ENCODE results near the gene SHISA7. TPM values are rescaled to one million over a fixed set of nuclear protein-coding genes. Genes with fewer than 3 reads are reported as not detected.
"Not testable (repeated sequence)": the region's sequence is repeated elsewhere in the genome, so short reads cannot be mapped to it uniquely, and the experiment has no call there.

The SHISA7 gene
- polyA plus RNA-seq, 3 donors = 0.01 TPM; not detected in 2

DNA sequence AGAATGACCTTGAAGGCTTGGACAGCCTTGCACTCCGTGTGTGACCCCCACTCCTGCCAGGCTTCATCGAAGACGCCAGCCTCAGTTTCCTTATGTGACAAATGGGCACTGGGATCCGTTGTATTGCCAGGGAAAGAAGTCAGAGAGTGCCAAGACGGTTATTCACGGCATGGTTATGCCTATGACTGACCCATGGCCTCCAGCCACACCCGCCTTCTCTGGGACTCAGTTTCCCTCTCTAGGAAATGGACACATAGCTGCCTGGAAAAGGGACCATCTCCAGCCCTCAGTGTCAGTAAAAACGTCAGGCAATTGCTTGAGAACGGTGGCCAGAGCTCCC, 34.6 kb downstream of the SHISA7 start:
- Histone ChIP-seq H3K27ac (ENCODE audit: low read depth in 1 of 2, low read length in 2 of 2) (peak overlapping the region; percentile 95 to 96), H3K4me2 (replicated peaks; ENCODE audit: extremely low read depth, low read length, poor library complexity, severe bottlenecking) (peak overlapping the region; percentile 75), H3K79me2 (ENCODE audit: insufficient read depth, low read length) (peaks cover 40% of the 10 kb centered on the region), H3K9me3 (replicated peaks in 1 of 2; ENCODE audit: control insufficient read depth in 1 of 2, insufficient read depth in 1 of 2, low read length in 2 of 2) (no peaks in the 10 kb centered on the region), H4K20me1 (ENCODE audit: insufficient read depth, low read length) (peaks cover 14% of the 10 kb centered on the region), H3K4me1 (ENCODE audit: control insufficient read depth in 1 of 2, insufficient read depth in 2 of 2, low read length in 2 of 2) (peaks cover 22 to 31% of the 10 kb centered on the region in 2 donors), H3K36me3 (replicated peaks in 1 of 2; ENCODE audit: control insufficient read depth in 1 of 2, insufficient read depth in 2 of 2, low read length in 2 of 2) (peaks cover 5 to 13% of the 10 kb centered on the region in 2 donors), H3K4me3 (replicated peaks in 1 of 3; ENCODE audit: low read depth in 2 of 3, low read length in 3 of 3) (peak overlapping the region; percentile 32 to 70 (median 37)), H2AFZ (ENCODE audit: insufficient read depth, low read depth, low read length, poor library complexity, severe bottlenecking) (peak overlapping the region; percentile 85), H3K27me3 (ENCODE audit: control insufficient read depth in 2 of 2, insufficient read depth in 2 of 2, low read length in 2 of 2) (no peaks in the 10 kb centered on the region), H3K9ac (ENCODE audit: insufficient read depth, low read length, poor library complexity, severe bottlenecking) (peak overlapping the region; percentile 90)
- intact Hi-C loops (cut with micrococcal nuclease) = loop anchor here in 1 of 2 donors (2.0 to 10.0 kb wide), 2 partner anchors 52 to 196 kb away; partner anchors contain the start of genes ISOC2, ZNF524 and ZNF865
- peaks cover 22% of the 10 kb centered on the region for H3K4me1 Mint-ChIP-seq
- peaks cover 19 to 29% of the 10 kb centered on the region in 2 donors for H3K36me3 Mint-ChIP-seq
- peaks cover 0 to 12% (median 2%) of the 10 kb centered on the region in 7 donors for H3K9me3 Mint-ChIP-seq
- H3K27ac Mint-ChIP-seq = peak overlapping the region; percentile 96 to 98 (median 97)
- H3K27me3 Mint-ChIP-seq (ENCODE audit: low read depth in 3 of 3) = peaks cover 3 to 6% (median 4%) of the 10 kb centered on the region in 3 donors
- WGBS (ENCODE audit: insufficient coverage) = 69% methylated on average over 7 of the region's 9 CpGs
- TF ChIP-seq, protein P1, sequence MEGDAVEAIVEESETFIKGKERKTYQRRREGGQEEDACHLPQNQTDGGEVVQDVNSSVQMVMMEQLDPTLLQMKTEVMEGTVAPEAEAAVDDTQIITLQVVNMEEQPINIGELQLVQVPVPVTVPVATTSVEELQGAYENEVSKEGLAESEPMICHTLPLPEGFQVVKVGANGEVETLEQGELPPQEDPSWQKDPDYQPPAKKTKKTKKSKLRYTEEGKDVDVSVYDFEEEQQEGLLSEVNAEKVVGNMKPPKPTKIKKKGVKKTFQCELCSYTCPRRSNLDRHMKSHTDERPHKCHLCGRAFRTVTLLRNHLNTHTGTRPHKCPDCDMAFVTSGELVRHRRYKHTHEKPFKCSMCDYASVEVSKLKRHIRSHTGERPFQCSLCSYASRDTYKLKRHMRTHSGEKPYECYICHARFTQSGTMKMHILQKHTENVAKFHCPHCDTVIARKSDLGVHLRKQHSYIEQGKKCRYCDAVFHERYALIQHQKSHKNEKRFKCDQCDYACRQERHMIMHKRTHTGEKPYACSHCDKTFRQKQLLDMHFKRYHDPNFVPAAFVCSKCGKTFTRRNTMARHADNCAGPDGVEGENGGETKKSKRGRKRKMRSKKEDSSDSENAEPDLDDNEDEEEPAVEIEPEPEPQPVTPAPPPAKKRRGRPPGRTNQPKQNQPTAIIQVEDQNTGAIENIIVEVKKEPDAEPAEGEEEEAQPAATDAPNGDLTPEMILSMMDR (IDR thresholded peaks at IDR 0.05) = no peak
- no peak for DNase-seq
- peak overlapping the region; percentile 84 to 91 for H3K4me3 Mint-ChIP-seq

GRCh38 chr19:55407800-55408532, 35.1 kb downstream of the SHISA7 start:
- H3K4me1 ChIP-seq (ENCODE audit: control insufficient read depth in 1 of 2, insufficient read depth in 2 of 2, low read length in 2 of 2) = peaks cover 22 to 31% of the 10 kb centered on the region in 2 donors
- peak overlapping the region; percentile 85 for H2AFZ ChIP-seq (ENCODE audit: insufficient read depth, low read depth, low read length, poor library complexity, severe bottlenecking)
- TF ChIP-seq, protein P1 (IDR thresholded peaks at IDR 0.05) = no peak
- H3K9ac ChIP-seq (ENCODE audit: insufficient read depth, low read length, poor library complexity, severe bottlenecking) = peak overlapping the region; percentile 90
- intact Hi-C loops (cut with micrococcal nuclease) = loop anchor here (1.0 to 10.0 kb wide), 4 partner anchors 21 to 197 kb away; partner anchors contain the start of genes ISOC2 (in 1 of the 2), ZNF524 (in 1 of the 2) and ZNF865 (in 1 of the 2)
- H3K9me3 ChIP-seq (replicated peaks in 1 of 2; ENCODE audit: control insufficient read depth in 1 of 2, insufficient read depth in 1 of 2, low read length in 2 of 2) = no peaks in the 10 kb centered on the region
- peak overlapping the region; percentile 95 to 96 for H3K27ac ChIP-seq (ENCODE audit: low read depth in 1 of 2, low read length in 2 of 2)
- H3K4me1 Mint-ChIP-seq = peaks cover 26% of the 10 kb centered on the region
- H3K4me3 Mint-ChIP-seq = peak overlapping the region; percentile 84 to 91
- peak; percentile 99 to 100 (median 100) for DNase-seq
- peaks cover 45% of the 10 kb centered on the region for H3K79me2 ChIP-seq (ENCODE audit: insufficient read depth, low read length)
- no peaks in the 10 kb centered on the region for H3K27me3 ChIP-seq (ENCODE audit: control insufficient read depth in 2 of 2, insufficient read depth in 2 of 2, low read length in 2 of 2)
- peaks cover 9 to 19% of the 10 kb centered on the region in 2 donors for H3K36me3 ChIP-seq (replicated peaks in 1 of 2; ENCODE audit: control insufficient read depth in 1 of 2, insufficient read depth in 2 of 2, low read length in 2 of 2)
- H3K4me3 ChIP-seq (replicated peaks in 1 of 3; ENCODE audit: low read depth in 2 of 3, low read length in 3 of 3) = peak overlapping the region; percentile 32 to 86 (median 37)
- peaks cover 23 to 34% of the 10 kb centered on the region in 2 donors for H3K36me3 Mint-ChIP-seq
- peaks cover 0 to 12% (median 2%) of the 10 kb centered on the region in 7 donors for H3K9me3 Mint-ChIP-seq
- H3K27ac Mint-ChIP-seq = peak overlapping the region; percentile 96 to 98 (median 97)
- WGBS (ENCODE audit: insufficient coverage) = 0% methylated on average over 70 of the region's 72 CpGs
- H4K20me1 ChIP-seq (ENCODE audit: insufficient read depth, low read length) = peaks cover 18% of the 10 kb centered on the region
- peaks cover 3 to 6% (median 4%) of the 10 kb centered on the region in 3 donors for H3K27me3 Mint-ChIP-seq (ENCODE audit: low read depth in 3 of 3)
- H3K4me2 ChIP-seq (replicated peaks; ENCODE audit: extremely low read depth, low read length, poor library complexity, severe bottlenecking) = peak overlapping the region; percentile 81

DNA sequence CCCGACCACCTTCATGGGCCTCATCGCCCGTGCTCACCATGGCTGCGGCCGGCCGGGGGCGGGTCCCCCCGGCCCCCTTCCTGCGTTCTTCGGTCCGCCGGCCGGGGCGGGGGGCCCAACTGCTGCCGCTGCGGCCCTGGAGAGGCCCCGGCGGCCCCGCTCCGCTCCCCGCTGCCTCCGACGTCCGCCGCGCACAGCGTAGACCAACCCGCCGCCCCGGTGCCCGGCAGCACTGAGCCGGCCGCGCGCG, 35.6 kb downstream of the SHISA7 start, which contains the start of gene UBE2S:
UBE2S (minus strand) TSS at position 239 of the 250 bp plus-strand sequence; CDS start at position 40, 199 bp downstream.
- not testable (repeated sequence) for H3K9me3 ChIP-seq (replicated peaks in 1 of 2; ENCODE audit: control insufficient read depth in 1 of 2, insufficient read depth in 1 of 2, low read length in 2 of 2); H3K27me3 ChIP-seq (ENCODE audit: control insufficient read depth in 2 of 2, insufficient read depth in 2 of 2, low read length in 2 of 2); DNase-seq; H3K27me3 Mint-ChIP-seq (ENCODE audit: low read depth in 3 of 3)
- WGBS (ENCODE audit: insufficient coverage) = under 1% methylated on average over 36 of the region's 36 CpGs
- Mint-ChIP-seq H3K4me1 (peaks cover 29% of the 10 kb centered on the region), H3K27ac (peak within 1 kb of the TSS; percentile 96 to 98 (median 97)), H3K36me3 (peaks cover 28 to 39% of the 10 kb centered on the region in 2 donors), H3K9me3 (peaks cover 0 to 12% (median 2%) of the 10 kb centered on the region in 7 donors), H3K4me3 (peak within 1 kb of the TSS; percentile 84 to 91)
- H3K36me3 ChIP-seq (replicated peaks in 1 of 2; ENCODE audit: control insufficient read depth in 1 of 2, insufficient read depth in 2 of 2, low read length in 2 of 2) = peaks cover 14 to 24% of the 10 kb centered on the region in 2 donors
- H3K4me1 ChIP-seq (ENCODE audit: control insufficient read depth in 1 of 2, insufficient read depth in 2 of 2, low read length in 2 of 2) = peaks cover 22 to 31% of the 10 kb centered on the region in 2 donors
- H3K4me2 ChIP-seq (replicated peaks; ENCODE audit: extremely low read depth, low read length, poor library complexity, severe bottlenecking) = peak within 1 kb of the TSS; percentile 81
- H4K20me1 ChIP-seq (ENCODE audit: insufficient read depth, low read length) = peaks cover 22% of the 10 kb centered on the region
- peak within 1 kb of the TSS; percentile 95 to 96 for H3K27ac ChIP-seq (ENCODE audit: low read depth in 1 of 2, low read length in 2 of 2)
- peaks cover 50% of the 10 kb centered on the region for H3K79me2 ChIP-seq (ENCODE audit: insufficient read depth, low read length)
- peak within 1 kb of the TSS; percentile 55 to 86 (median 81) for H3K4me3 ChIP-seq (replicated peaks in 1 of 3; ENCODE audit: low read depth in 2 of 3, low read length in 3 of 3)
- intact Hi-C loops (cut with micrococcal nuclease) = loop anchor here (1.0 to 10.0 kb wide), 3 partner anchors 21 to 197 kb away; partner anchors contain the start of genes ZNF524 (in 1 of the 2) and ZNF865 (in 1 of the 2)
- H2AFZ ChIP-seq (ENCODE audit: insufficient read depth, low read depth, low read length, poor library complexity, severe bottlenecking) = peak within 1 kb of the TSS; percentile 85
- peak within 1 kb of the TSS; percentile 90 for H3K9ac ChIP-seq (ENCODE audit: insufficient read depth, low read length, poor library complexity, severe bottlenecking)

Measured in CD14-positive monocyte (primary cell).